Amniotic epithelial cell (primary cell): ENCODE data around the gene CDK18.
"Not testable (repeated sequence)": the region's sequence is repeated elsewhere in the genome, so short reads cannot be mapped to it uniquely, and the experiment has no call there.

Source experiments
- DNase-seq: peaks from one replicate; pipeline ENCODE4 v3.0.0-alpha.2; 2010; ENCODE audit warnings: low read depth

CDK18 gene

DNA sequence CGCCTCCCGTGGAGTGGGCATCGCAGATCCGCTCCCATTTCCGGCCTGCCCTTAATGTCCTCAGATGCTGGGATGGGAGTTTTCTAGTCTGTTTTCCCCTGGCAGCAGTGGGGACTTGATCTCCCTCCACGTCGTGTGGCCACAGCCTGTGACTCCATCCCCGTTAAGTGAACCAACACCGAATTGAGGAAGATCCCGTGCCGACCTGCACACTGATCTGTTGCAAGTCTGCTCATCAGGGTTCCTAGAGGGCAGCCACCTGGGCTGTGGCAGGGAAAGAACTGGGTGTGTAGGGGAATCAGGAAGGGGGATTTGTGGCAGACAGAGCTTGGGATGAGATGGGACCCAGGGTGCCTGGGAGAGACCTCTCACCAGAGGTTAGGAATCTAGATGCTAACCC, 23.3 kb upstream of the CDK18 start:
- DNase-seq, result no peak

DNA sequence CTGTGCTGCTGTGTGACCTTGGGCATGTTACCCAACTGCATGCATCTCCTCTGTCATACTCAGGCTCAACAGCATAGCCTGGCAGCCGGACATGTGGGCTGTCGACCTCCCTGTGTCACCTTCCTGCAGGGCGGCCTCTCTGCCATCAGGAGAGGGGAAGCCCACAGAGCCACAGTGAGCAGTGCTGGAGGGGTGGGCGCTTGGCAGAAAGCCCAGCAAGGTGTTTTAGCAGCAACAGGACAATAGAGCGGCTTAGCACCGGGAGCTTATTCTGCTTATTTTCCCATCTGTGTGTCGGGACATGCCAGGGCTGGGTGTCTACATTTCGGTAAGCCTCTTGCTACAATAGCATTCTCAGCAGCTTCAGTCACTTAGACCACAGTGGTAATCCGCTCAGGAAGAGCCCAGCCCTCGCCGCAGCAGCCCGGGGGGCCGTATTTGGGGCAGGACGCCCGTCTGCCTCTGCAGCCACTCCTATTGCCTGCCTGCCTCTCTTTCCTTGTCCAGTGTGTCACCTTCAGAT, 22.8 kb upstream of the CDK18 start:
- no peak for DNase-seq

DNA sequence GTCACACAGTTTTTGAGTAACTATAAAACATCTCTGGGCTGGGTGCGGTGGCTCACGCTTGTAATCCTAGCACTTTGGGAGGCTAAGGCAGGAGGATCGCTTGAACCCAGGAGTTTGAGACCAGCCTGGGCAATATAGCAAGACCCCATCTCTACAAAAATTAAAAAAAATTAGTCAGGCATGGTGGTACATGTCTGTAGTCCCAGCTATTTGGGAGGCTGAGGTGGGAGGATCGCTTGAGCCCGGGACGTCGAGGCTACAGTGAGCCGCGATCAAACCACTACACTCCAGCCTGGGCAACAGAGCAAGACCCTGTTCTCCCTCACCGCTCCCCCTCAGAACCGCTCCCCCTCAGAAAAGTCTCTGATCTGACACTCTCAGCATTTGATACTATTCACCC, 21.9 kb upstream of the CDK18 start:
- not testable (repeated sequence) for DNase-seq

DNA sequence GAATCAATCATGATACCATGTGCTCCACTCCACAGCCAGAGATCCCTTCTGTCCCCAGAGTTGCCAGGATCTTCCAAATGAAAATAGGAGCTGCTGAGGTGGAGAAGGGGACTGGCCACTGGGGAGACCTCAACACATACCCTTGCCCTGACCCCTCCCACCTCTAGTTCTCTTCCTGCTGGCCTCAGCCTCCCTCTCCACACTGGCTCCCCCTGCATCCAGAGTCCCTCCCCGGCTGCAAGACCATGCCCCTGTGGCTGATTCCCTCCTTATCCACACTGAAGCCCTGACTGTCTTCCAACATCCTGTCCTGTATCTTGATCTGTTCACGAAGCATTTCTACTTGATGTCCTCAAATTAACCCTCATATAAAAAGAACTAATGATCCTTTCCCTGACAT, 21.1 kb upstream of the CDK18 start:
- DNase-seq, result no peak

DNA sequence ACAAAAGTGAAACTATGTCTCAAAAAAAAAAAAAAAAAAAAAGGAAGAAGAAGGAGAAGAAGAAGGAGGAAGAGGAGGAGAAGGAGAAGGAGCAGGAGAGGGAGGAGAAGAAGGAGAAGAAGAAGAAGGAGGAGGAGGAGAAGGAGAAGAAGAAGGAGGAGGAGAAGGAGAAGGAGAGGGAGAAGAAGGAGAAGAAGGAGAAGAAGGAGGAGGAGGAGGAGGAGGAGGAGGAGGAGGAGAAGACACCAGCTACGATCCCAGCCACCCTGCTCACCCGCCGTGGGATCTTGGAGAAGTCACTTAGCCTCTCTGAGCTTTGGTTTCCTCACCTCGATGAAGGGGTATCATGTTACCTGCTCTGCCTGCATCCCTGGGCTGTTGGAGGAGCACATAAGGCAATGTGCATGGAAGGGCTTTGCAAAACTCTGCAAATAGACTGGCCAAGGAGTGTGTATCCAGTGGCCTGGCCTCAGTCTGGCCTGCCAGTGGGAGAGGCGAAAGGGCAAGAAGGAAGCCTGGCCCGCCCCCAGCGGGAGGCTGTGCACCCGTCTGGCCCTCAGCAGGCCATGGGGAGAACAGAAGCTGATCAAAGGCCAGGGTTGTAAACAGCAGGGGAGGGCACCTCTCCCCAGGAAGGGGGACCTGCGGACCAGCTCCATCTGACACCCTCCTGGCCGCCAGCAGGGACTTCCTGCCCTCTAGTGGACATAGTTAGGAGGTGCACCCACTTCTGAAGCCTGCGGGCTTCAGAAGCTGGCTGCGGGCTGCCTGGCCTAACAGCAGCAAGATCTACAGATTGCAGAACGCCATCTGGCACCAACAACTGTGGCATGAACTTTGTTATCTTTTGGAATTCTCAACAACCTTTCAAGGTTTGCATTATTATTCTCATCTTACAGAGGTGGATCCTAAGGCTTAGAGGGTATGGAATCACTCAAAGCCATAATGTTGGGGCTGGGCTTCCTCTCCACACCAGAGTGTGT, 19.2 kb upstream of the CDK18 start:
- DNase-seq, result peak; percentile 59

DNA sequence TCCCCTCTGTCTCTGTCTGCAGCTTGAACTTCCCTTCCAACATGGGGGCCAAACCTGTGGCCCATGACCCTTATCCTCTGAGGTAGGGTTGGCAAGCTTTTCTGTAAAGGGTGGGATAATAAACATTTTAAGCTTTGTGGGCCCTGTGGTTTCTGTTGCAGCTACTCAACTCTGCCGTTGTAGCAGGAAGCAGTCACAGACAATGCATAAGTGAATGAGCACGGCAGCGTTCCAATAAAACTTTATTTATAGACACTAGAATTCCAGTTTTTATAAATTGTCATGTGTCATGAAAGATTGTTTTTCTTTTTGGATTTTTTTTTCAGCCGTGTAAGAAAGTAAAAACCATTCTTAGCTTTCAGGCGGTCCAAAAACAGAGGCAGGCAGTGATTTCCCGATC, 18.2 kb upstream of the CDK18 start:
- no peak for DNase-seq

DNA sequence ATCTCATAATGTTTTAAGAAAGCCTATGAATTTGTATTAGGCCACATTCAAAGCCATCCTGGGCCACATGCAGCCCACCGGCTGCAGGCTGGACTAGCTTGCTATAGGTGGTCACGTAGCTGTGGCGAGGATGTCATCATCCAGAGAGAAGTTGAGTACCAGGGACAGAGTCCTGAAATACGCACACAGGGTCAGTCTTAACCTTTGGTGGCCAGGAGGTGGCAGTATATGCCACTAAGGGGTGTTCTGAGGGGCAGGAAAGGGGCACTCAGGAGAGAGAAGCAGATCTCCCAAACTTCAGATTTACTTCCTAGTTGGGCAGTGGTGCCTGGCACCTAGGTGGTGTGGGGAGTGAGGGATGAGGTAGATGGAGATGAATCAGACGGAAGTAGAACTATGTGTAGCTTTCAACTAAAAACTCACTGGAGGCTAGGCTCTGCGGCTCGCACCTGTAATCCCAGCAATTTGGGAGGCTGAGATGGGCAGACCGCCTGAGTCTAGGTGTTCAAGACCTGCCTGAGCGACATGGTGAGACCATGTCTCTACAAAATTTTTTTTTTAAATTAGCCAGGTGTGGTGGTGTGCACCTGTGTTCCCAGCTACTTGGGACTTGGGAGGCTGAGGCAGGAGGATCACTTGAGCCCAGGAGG, 16.3 kb upstream of the CDK18 start:
- DNase-seq, result peak; percentile 56

DNA sequence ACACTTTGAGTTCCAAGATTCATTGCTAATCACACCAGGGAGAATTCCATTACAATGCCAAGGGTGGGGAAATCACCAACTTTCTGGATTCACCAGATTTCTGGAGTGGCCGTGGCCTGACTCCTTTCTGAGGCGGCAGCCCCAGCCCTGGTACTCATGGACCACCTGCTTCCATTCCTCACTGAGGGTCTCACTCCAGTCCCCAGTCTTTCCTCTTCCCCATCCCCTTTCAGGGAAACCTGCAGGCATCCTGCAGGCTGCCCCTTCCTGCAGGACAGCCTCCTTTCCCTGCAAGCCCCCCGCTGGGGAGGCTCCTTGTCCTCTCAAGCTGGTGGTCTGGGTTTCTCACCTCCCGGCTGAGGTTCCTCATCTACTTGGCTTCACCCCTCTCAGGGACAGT, 12.7 kb upstream of the CDK18 start:
- DNase-seq, result no peak

DNA sequence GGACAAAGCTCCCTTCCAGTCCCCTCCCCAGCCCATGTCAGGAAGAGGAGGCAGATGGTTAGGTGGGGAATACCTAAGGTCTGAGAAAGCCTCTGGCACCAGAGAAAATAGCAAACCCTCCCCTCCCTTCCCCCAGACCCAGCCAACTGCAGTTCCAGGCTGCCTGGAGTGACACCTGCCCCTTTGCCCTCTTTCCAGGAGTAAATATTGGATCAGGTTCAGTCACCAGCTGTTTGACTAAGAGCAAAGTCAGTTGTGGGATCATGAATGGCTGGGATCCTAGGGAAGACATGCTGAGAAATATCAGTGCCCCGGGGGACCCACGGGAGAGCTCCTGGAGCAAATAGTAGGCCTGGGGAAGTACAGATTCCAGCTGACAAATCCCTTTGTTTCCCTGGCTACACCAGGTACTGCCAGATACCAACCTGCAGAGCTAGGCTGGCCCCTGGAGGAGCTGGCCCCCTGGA, 12.2 kb upstream of the CDK18 start:
- DNase-seq, result no peak

DNA sequence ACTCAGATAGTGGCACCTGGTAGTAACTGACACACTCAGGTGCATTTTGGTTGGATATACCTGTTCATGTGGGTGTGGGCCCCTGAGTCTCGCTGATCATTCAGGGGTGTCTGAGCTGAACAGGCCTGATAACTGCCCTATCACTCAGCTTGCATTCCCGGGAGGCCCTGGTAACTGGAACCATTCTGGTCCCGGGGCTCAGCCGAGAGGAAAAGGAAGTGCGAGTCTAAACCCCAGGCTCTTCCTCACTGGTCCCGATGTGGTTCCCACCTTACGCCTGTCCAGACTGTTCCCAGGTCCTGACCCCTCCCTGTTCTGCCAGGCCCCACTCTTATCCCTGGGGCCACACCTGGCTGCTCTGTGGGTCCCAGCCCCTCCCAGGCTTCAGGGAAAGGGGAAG, 11.7 kb upstream of the CDK18 start:
- no peak for DNase-seq

DNA sequence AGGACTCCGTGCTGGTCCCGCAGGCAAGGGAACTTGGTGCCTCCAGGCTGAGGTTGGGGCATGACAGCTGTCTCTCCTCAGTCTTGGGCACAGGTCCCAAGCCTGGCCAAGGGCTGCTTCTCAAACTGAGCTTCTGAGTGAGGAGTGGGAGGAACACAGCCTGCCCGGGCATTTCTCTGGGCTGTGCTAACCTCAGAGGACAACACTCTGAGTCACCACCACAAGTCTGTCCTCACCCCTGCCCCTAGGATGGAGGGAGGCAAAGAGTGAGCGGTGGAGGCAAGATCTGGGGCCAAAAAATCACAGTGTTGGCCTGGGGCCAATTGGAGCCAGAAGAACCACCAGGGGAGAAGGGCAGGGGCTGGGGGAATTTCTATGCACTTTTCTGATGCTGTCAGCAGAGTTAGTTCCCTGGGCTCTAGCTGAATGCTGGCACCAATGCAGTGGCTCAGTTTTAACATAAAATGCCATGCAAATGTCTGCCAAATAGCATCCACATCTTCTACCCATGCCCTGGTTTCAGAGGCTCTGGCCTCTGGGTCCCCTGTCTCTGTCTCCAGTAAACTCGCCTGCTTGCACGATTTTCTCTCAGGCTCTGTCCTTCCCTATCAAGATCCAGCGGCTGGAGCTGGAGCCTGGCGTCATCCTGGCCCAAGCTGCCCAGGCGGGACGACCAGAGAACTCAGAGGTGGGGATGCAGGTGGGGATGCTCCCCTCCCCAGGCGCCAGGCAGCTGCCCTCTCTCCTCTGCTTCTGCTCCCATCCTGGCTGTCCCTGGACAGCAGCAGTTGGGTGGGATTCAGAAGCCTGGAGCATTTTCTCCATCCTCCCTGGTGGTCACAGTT, 11.0 kb upstream of the CDK18 start:
- DNase-seq, result peak; percentile 82

DNA sequence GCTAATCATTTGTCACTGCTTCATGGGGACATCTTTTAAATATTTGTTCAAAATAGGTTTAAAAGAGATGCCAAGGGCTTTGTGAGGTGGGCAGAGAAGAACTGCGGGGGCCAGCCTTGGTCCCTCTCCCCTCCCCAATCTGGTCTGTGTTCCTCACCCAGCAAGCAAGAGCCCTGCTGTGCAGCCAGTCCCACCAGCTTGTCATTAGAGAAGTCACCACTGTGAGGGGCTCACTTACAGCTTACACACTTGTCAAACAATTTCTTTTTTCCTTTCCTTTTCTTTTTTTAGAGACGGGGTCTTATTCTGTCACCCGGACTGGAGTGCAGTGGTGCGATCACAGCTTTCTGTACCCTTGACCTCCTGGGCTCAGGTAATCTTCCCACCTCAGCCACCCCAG, 10.4 kb upstream of the CDK18 start:
- no peak for DNase-seq

DNA sequence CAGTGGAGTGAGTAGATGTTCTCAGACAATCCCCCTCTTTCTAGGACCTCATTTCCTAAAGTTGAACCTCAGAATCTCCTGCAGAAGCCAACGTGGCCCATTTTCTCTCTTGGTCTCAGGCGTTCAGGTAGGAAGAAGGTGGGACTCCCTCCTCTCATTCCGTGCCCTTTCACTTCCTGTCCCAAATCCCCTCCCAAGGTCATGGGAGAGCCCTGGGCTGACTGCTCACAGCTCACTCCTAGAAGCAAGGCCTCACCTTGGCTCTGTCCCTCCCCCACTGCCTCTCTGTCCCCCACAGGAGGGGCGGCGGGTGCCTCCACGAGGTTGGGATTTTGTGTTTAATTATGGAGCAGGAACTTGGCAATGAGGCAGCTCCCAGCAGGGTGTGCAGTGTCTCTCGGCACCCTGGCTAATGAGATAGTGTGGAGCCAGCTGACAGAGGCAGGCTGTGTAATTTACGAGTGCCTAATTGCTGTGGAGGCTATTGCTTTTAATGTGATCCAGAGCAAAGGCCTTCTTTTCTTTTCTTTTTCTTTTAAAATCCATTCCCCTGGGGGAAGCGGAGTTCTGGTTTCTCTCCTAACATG, 9.1 kb upstream of the CDK18 start:
- no peak for DNase-seq

DNA sequence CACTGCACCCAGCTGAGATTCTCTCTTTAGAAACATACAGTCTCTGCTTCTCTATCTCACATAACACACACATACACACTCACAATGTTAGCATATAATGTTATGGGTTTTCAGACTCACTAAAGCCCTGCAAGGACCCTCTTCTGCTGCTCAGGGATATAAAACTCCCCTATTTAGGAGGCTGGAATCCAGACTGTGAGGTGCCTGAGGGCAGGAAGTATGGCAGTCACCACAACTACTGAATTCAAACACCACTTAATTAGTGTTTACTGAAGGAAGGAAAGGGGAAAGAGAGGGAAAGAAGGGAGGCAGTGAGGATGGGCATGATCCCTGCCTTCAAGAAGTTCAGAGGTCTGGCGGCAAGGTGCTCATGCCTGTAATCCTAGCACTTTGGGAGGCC, 7.8 kb upstream of the CDK18 start:
- DNase-seq, result no peak

DNA sequence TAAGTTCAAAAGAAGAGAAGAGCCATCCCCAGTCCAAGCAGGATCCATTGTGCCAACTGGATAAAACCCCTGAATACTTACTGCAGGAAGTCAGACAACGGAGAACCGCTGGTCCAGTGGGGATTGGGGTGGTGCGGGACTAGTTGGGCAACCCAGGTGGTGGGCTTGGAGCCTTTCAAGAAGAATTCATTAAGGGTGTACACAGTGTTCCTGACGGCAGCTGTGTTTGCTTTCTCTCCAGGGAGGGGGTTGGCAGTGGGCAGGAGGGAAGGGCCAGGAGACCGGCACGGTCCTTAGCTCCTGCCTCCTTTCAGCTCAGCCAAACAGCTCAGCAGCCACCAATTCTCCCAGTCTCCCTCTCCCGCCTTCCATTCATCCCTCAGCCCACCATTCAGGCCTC, 7.1 kb upstream of the CDK18 start:
- no peak for DNase-seq

DNA sequence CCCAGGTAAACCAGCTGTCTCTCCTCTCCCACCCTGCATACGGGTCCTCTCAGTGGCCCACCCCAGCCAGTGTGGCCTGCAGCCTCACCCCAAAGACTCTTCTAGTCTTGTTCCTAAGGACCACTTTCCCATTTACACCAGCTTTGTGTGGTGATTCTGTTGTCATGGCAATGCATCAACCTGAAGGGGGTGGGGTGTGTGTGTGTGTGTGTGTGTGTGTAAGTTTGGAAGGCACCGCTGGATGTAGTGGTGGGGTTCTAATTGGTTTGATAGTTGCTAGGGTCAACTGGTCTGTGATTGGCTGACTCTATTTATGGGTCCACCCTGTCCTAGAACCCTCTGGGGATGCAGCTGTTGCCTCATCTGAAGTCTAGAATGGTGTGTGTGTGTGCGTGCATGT, 4.7 kb upstream of the CDK18 start:
- DNase-seq, result no peak

DNA sequence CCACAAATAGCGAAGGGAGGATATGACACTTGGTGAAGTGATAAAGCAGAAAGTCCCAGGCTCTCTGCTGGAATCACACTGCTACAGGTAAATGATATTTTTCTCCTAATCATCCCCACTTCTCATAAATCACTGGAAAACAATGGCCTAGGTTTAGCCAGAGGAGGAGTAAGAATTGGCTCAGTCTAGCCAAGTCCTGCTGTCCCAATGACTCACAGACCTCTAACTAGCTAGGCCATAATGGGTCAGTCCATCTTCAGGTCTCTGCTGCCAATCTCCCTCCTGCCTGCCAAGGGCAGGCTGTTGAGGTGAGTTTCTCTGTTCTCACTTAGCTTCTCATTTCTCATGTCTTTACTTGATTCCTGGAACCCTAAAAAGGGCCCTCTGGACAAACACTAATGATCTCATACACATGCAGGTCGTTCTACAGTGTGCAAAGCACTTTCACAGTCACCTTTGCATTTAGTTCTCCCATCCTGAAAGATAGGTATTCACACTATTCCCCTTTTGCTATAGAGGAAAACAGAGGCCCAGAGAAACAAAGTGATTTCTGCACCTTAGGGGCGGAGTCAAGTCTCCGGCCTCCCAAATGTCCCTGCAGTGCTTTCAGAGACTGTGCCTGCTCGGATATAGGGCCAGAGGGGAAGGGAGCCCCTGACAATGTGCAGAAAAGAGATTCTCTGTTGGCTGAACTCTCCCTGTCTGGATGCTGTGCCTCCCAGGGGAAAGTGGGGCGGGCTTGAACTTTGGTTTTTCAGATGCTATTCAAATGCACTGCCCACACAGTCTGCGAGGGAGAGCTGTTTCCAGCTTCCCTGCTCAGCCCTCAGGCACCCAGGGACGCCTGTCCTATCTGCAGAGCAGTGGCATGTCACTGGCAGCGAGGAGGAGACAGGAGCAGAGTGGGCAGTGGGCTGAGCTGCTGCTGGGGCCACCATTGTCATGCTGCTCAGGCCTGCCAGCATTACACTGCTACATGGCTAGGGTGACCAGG, 3.9 kb upstream of the CDK18 start:
- DNase-seq, result no peak

DNA sequence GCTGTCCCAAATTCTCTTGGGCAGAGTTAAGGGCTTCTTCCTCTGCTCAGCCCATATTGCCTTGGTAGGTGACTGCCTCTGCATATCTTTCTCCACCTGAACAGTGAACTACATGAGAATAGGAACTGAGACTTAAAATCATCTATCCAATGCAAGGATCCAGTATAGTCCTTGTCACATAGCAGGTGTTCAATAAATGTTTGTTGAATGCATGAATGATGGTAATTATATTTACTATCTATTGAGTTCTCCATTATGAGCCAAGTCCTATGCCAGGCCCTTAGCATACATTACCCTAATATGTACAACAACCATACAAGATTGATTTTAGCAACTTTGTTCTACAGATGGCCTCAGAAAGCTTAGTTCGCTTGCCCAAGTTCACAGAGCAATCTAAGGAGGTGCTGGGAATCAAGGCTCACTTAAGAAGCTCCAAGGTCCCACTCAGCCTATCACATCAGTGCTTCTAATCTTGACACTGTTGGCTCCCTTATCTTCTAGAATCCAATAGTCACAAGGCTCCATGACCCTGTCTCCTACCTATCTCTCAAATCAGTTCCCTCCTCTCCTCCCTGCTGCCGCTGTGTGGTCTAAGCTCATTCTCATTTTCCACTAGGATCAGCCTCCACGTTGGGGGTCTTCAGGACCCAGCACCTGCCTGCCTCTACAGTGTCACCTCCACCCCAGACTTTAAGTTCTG, 2.2 kb upstream of the CDK18 start:
- no peak for DNase-seq

DNA sequence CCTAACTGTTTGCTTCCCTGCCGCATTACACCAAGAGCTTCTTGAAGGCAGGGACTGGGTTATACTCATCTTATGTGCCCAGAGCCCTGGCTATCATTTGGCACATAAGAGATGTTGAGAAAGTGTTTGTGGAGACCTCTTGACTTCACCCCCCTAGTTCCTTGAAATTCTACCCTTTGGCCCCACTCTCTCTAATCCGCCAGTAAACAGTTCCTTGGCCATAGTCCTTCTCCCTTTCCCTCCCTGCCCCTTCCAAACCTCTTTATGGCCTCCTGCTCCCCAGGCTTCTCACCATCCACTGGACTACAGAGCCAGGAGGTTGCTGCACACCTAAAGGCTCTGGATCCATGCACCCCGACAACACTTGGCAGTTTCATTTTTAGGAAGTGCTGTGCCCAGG, 1.5 kb upstream of the CDK18 start:
- DNase-seq, result no peak
